Loucy (cell line): Measurements from ENCODE around the gene TPR.
A peak's percentile ranks its signal among the peaks of the same experiment; 100 is the strongest.

Experiments used
- H2AFZ ChIP-seq: fragments of 200-600 bp; sonication (generic); 2 replicates; pipeline ENCODE4 v1.6.0; 2016; ENCODE audit warnings: antibody characterized with exemption, mild to moderate bottlenecking, low read length, moderate library complexity
- H3F3A ChIP-seq: fragments of 200-600 bp; 2 replicates; pipeline ENCODE4 v1.6.0; 2016; ENCODE audit warnings: antibody characterized with exemption, low read depth, mild to moderate bottlenecking
- H3K27me3 ChIP-seq: fragments of 200-600 bp; sonication (generic); 2 replicates; pipeline ENCODE4 v1.6.1; 2014; ENCODE audit warnings: low read length, mild to moderate bottlenecking; ENCODE audit not compliant: insufficient read depth, poor library complexity, severe bottlenecking
- H3K36me3 ChIP-seq: fragments of 200-600 bp; sonication (generic); 2 replicates; pipeline ENCODE4 v1.6.1; 2016; ENCODE audit warnings: low read length; ENCODE audit not compliant: insufficient read depth
- H3K4me1 ChIP-seq: fragments of 200-600 bp; sonication (generic); 2 replicates; pipeline ENCODE4 v1.5.1; 2014; ENCODE audit warnings: low read length, mild to moderate bottlenecking; ENCODE audit not compliant: insufficient read depth, poor library complexity, severe bottlenecking
- H3K4me2 ChIP-seq: fragments of 200-600 bp; sonication (generic); 2 replicates; pipeline ENCODE4 v1.6.0; 2014; ENCODE audit warnings: antibody characterized with exemption, low read length, low read depth, mild to moderate bottlenecking; ENCODE audit not compliant: poor library complexity, severe bottlenecking
- H3K4me3 ChIP-seq: fragments of 200-600 bp; sonication (generic); 2 replicates; pipeline ENCODE4 v1.5.1; 2014; ENCODE audit warnings: low read length, mild to moderate bottlenecking, mixed read lengths; ENCODE audit not compliant: poor library complexity, severe bottlenecking
- H3K79me2 ChIP-seq: fragments of 200-600 bp; sonication (generic); 2 replicates; pipeline ENCODE4 v1.6.1; 2014; ENCODE audit warnings: low read length; ENCODE audit not compliant: insufficient read depth
- H3K9ac ChIP-seq: fragments of 200-600 bp; sonication (generic); 2 replicates; pipeline ENCODE4 v1.6.0; 2014; ENCODE audit warnings: mild to moderate bottlenecking, low read depth, low read length, moderate library complexity; ENCODE audit not compliant: poor library complexity, severe bottlenecking
- H3K9me2 ChIP-seq: fragments of 200-600 bp; sonication (generic); replicated peaks from 2 replicates; pipeline ENCODE4 v1.6.1; 2016; ENCODE audit warnings: low read depth, low read length, mixed read lengths
- H3K9me3 ChIP-seq: fragments of 200-600 bp; sonication (generic); 2 replicates; pipeline ENCODE4 v1.6.1; 2014; ENCODE audit warnings: mild to moderate bottlenecking, antibody characterized with exemption, low read length, low read depth; ENCODE audit not compliant: insufficient read depth
- H4K20me1 ChIP-seq: fragments of 200-600 bp; sonication (generic); 2 replicates; pipeline ENCODE4 v1.6.0; 2014; ENCODE audit warnings: antibody characterized with exemption, low read length, mild to moderate bottlenecking; ENCODE audit not compliant: insufficient read depth, poor library complexity, severe bottlenecking
- EZH2phosphoT487 ChIP-seq: fragments of 200-600 bp; IDR thresholded peaks from 2 replicates; pipeline ENCODE4 v1.6.1; 2018; ENCODE audit warnings: antibody characterized with exemption, mild to moderate bottlenecking, moderate library complexity, borderline replicate concordance
- TF ChIP-seq, protein P1 (sequence below): fragments of 200-600 bp; sonication (generic); conservative IDR thresholded peaks from 2 replicates; pipeline ENCODE4 v1.5.1; 2014; ENCODE audit warnings: mild to moderate bottlenecking, antibody characterized with exemption, low read length

Gene TPR

DNA sequence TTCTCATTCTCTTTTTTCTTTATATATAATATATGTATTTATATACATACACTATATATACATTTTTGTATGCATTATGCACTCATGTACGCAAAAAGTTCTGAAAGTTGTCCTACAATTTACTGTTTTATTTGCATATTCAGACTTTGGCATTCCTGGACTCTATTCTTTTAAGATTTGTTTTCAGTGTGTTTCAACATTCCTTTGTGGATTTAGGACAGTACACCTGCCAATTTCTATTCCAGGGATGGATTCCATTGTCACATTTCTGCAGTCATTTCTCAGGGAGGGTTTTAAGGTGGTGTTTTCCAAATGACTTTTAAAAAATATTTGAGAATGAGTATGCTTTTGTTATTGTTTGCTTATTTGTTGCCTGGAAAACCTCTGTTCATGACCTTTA, 76.2 kb downstream of the TPR start:
- no peaks in the 10 kb centered on the region for H3K4me1 ChIP-seq
- no peaks in the 10 kb centered on the region for H3K36me3 ChIP-seq
- no peak overlapping the region for H2AFZ ChIP-seq
- no peaks in the 10 kb centered on the region for H3K79me2 ChIP-seq
- no peaks in the 10 kb centered on the region for H3K27me3 ChIP-seq
- H3K9ac ChIP-seq: no peak overlapping the region
- H3K4me2 ChIP-seq: no peak overlapping the region
- H3F3A ChIP-seq: no peaks in the 10 kb centered on the region
- H4K20me1 ChIP-seq: no peaks in the 10 kb centered on the region
- H3K9me3 ChIP-seq: no peaks in the 10 kb centered on the region
- TF ChIP-seq, protein P1, sequence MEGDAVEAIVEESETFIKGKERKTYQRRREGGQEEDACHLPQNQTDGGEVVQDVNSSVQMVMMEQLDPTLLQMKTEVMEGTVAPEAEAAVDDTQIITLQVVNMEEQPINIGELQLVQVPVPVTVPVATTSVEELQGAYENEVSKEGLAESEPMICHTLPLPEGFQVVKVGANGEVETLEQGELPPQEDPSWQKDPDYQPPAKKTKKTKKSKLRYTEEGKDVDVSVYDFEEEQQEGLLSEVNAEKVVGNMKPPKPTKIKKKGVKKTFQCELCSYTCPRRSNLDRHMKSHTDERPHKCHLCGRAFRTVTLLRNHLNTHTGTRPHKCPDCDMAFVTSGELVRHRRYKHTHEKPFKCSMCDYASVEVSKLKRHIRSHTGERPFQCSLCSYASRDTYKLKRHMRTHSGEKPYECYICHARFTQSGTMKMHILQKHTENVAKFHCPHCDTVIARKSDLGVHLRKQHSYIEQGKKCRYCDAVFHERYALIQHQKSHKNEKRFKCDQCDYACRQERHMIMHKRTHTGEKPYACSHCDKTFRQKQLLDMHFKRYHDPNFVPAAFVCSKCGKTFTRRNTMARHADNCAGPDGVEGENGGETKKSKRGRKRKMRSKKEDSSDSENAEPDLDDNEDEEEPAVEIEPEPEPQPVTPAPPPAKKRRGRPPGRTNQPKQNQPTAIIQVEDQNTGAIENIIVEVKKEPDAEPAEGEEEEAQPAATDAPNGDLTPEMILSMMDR: no peak
- no peak for TF ChIP-seq EZH2phosphoT487
- H3K4me3 ChIP-seq: no peak overlapping the region
- H3K9me2 ChIP-seq: no peaks in the 10 kb centered on the region

DNA sequence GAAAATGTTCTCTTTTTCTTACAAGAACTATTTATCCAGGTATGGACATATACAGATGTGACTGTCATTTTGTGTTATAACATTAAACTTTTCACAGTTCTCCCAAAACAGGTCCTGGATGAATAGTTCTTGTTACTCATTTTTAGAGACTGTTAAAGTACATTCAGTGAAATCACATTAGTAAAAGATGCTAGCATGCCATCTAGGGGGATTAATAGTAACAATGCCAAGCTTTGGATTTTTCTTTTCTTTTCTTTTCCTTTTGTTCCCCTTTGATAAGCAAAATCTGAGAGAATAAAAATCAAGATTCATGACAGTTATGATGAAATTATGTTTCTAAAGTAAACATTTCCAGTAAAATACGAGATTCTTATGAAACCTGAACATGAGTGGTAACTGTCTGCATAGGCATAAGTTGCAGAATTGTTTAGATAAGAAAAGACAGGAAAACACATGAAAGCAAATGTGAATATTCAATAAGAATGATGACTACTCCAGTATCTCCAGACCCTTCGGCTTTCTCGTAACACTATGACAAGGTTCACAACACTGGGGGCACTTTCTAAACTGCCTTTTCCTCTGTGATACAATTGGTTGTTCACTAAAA, 77.5 kb downstream of the TPR start:
- no peaks in the 10 kb centered on the region for H3F3A ChIP-seq
- no peaks in the 10 kb centered on the region for H3K9me3 ChIP-seq
- H3K79me2 ChIP-seq: no peaks in the 10 kb centered on the region
- no peak overlapping the region for H3K9ac ChIP-seq
- 0 out of 2 replicates have a peak overlapping the region, but pooled peaks have one; percentile 35 for H2AFZ ChIP-seq
- no peaks in the 10 kb centered on the region for H3K4me1 ChIP-seq
- H3K4me2 ChIP-seq: no peak overlapping the region
- TF ChIP-seq EZH2phosphoT487: no peak
- TF ChIP-seq, protein P1: no peak
- no peaks in the 10 kb centered on the region for H3K36me3 ChIP-seq
- H3K9me2 ChIP-seq: no peaks in the 10 kb centered on the region
- H4K20me1 ChIP-seq: no peaks in the 10 kb centered on the region
- no peak overlapping the region for H3K4me3 ChIP-seq
- H3K27me3 ChIP-seq: no peaks in the 10 kb centered on the region

DNA sequence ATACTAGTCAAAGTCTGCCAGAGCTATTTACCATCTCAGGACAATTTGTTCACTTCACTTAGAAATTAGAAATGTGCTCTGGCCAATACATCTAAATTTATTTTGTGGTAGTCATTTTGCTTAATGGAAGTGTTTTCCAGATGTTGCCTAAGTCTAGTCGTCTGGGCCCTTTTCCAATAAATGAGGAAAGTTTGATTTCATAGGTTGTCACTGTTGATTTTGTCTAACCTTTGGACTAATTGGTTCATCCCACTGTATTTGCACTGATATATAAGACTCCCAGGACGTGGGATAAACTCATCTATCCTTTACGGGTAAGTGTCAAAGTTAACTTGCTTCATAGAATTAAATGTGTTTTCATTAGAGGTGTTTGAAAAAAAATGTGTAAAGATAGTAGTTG, 79.1 kb downstream of the TPR start, which contains the start of gene PRG4:
Gene PRG4, plus strand, starts transcription at position 300 of the 400 bp plus-strand sequence.
- Histone ChIP-seq H3K4me3 (no peak within 1 kb of the TSS), H3K4me2 (no peak within 1 kb of the TSS), H2AFZ (no peak within 1 kb of the TSS), H3K9me3 (no peaks in the 10 kb centered on the region), H3K27me3 (no peaks in the 10 kb centered on the region), H3K4me1 (no peaks in the 10 kb centered on the region), H3F3A (no peaks in the 10 kb centered on the region), H3K36me3 (no peaks in the 10 kb centered on the region), H4K20me1 (no peaks in the 10 kb centered on the region), H3K9ac (no peak within 1 kb of the TSS), H3K79me2 (no peaks in the 10 kb centered on the region), H3K9me2 (no peaks in the 10 kb centered on the region)
- TF ChIP-seq EZH2phosphoT487: no peak
- TF ChIP-seq, protein P1: no peak
